HG02759 (cell line): ENCODE results near the gene GOLGA6L10.
"Not testable (repeated sequence)": the region's sequence is repeated elsewhere in the genome, so short reads cannot be mapped to it uniquely, and the experiment has no call there.

Experiments
- ATAC-seq: cut with Tn5 transposase; IDR thresholded peaks from one replicate; pipeline ENCODE4 v1.9.1; 2021; ENCODE audit warnings: mild to moderate bottlenecking, moderate library complexity; ENCODE audit not compliant: unreplicated experiment

GOLGA6L10 gene

GRCh38 chr15:82319522-82320278, 29.6 kb downstream of the GOLGA6L10 start:
- not testable (repeated sequence) for ATAC-seq

- ATAC-seq: not testable (repeated sequence)
Measured at GRCh38 chr15:82318281-82318680, 31.0 kb downstream of the GOLGA6L10 start.

GRCh38 chr15:82317516-82317915, 31.8 kb downstream of the GOLGA6L10 start:
- not testable (repeated sequence) for ATAC-seq

GRCh38 chr15:82317091-82317489, 32.2 kb downstream of the GOLGA6L10 start:
- no peak for ATAC-seq

GRCh38 chr15:82316247-82317090, 32.8 kb downstream of the GOLGA6L10 start:
- not testable (repeated sequence) for ATAC-seq

GRCh38 chr15:82315519-82316246, 33.6 kb downstream of the GOLGA6L10 start:
- ATAC-seq: no peak

GRCh38 chr15:82314769-82315518, 34.3 kb downstream of the GOLGA6L10 start:
- no peak for ATAC-seq

- ATAC-seq: not testable (repeated sequence)
Measured at GRCh38 chr15:82313951-82314768, 35.1 kb downstream of the GOLGA6L10 start.

GRCh38 chr15:82313446-82313845, 35.8 kb downstream of the GOLGA6L10 start:
- no peak for ATAC-seq

- ATAC-seq: no peak
Measured at GRCh38 chr15:82312586-82313349, 36.5 kb downstream of the GOLGA6L10 start.

GRCh38 chr15:82311321-82311720, 38.0 kb downstream of the GOLGA6L10 start:
- not testable (repeated sequence) for ATAC-seq

GRCh38 chr15:82309802-82310201, 39.5 kb downstream of the GOLGA6L10 start:
- no peak for ATAC-seq

GRCh38 chr15:82307714-82308081, 41.6 kb downstream of the GOLGA6L10 start:
- ATAC-seq: no peak

- no peak for ATAC-seq
Measured at GRCh38 chr15:82306791-82307713, 42.2 kb downstream of the GOLGA6L10 start.

- no peak for ATAC-seq
Measured at GRCh38 chr15:82305621-82306048, 43.6 kb downstream of the GOLGA6L10 start.

- ATAC-seq: no peak
Measured at GRCh38 chr15:82304778-82305090, 44.5 kb downstream of the GOLGA6L10 start.

- ATAC-seq: no peak
Measured at GRCh38 chr15:82303956-82304777, 45.1 kb downstream of the GOLGA6L10 start.
